HEK293 (cell line): Measurements from ENCODE around the gene PBX3.

Experiments used
- AEBP2 ChIP-seq: fragments of 450-650 bp; formaldehyde crosslinking; IDR thresholded peaks from 2 replicates; pipeline ENCODE4 v1.5.1; 2016; ENCODE audit warnings: missing biosample characterization, missing genetic modification characterization, borderline replicate concordance
- EGR2 ChIP-seq: fragments of 450-650 bp; formaldehyde crosslinking; IDR thresholded peaks from 2 replicates; pipeline ENCODE4 v1.5.1; 2016; ENCODE audit warnings: low read depth, missing biosample characterization, missing genetic modification characterization
- FEZF1 ChIP-seq: fragments of 450-650 bp; formaldehyde crosslinking; IDR thresholded peaks from 2 replicates; pipeline ENCODE4 v1.5.1; 2016; ENCODE audit warnings: missing biosample characterization, missing genetic modification characterization
- GLIS2 ChIP-seq: fragments of 450-650 bp; formaldehyde crosslinking; IDR thresholded peaks from 2 replicates; pipeline ENCODE4 v1.5.1; 2016; ENCODE audit warnings: missing biosample characterization, missing genetic modification characterization
- HOXA7 ChIP-seq: sonication (generic); formaldehyde crosslinking; IDR thresholded peaks from 2 replicates; pipeline ENCODE4 v1.8.1; 2022; ENCODE audit warnings: missing genetic modification reagents, borderline replicate concordance
- IKZF3 ChIP-seq: fragments of 450-650 bp; IDR thresholded peaks from 2 replicates; pipeline ENCODE4 v1.5.0; 2018; ENCODE audit warnings: missing biosample characterization, mild to moderate bottlenecking, missing genetic modification characterization, moderate library complexity
- INSM2 ChIP-seq: fragments of 450-650 bp; formaldehyde crosslinking; IDR thresholded peaks from 2 replicates; pipeline ENCODE4 v1.5.1; 2016; ENCODE audit warnings: missing biosample characterization, missing genetic modification characterization
- KLF1 ChIP-seq: fragments of 450-650 bp; formaldehyde crosslinking; IDR thresholded peaks from 2 replicates; pipeline ENCODE4 v1.5.1; 2016; ENCODE audit warnings: missing biosample characterization, missing genetic modification characterization
- KLF10 ChIP-seq: fragments of 450-650 bp; IDR thresholded peaks from 2 replicates; pipeline ENCODE4 v1.5.1; 2018; ENCODE audit warnings: missing biosample characterization, mild to moderate bottlenecking, missing genetic modification characterization
- OVOL3 ChIP-seq: fragments of 450-650 bp; formaldehyde crosslinking; IDR thresholded peaks from 2 replicates; pipeline ENCODE4 v1.5.1; 2016; ENCODE audit warnings: missing biosample characterization, missing genetic modification characterization
- PATZ1 ChIP-seq: fragments of 450-650 bp; formaldehyde crosslinking; IDR thresholded peaks from 2 replicates; pipeline ENCODE4 v1.5.1; 2016; ENCODE audit warnings: missing biosample characterization, missing genetic modification characterization
- PRDM10 ChIP-seq: fragments of 450-650 bp; formaldehyde crosslinking; IDR thresholded peaks from 2 replicates; pipeline ENCODE4 v1.5.1; 2016; ENCODE audit warnings: missing biosample characterization, missing genetic modification characterization
- PRDM6 ChIP-seq: fragments of 450-650 bp; formaldehyde crosslinking; IDR thresholded peaks from 2 replicates; pipeline ENCODE4 v1.5.1; 2017; ENCODE audit warnings: missing biosample characterization, missing genetic modification characterization
- SP7 ChIP-seq: fragments of 450-650 bp; formaldehyde crosslinking; IDR thresholded peaks from 2 replicates; pipeline ENCODE4 v1.5.1; 2016; ENCODE audit warnings: missing biosample characterization, missing genetic modification characterization
- WT1 ChIP-seq: fragments of 450-650 bp; formaldehyde crosslinking; IDR thresholded peaks from 2 replicates; pipeline ENCODE4 v1.5.1; 2016; ENCODE audit warnings: missing biosample characterization, missing genetic modification characterization
- ZEB2 ChIP-seq: fragments of 450-650 bp; formaldehyde crosslinking; IDR thresholded peaks from 2 replicates; pipeline ENCODE4 v1.5.1; 2016; ENCODE audit warnings: missing biosample characterization, missing genetic modification characterization
- ZFHX2 ChIP-seq: fragments of 450-650 bp; formaldehyde crosslinking; conservative IDR thresholded peaks from 2 replicates; pipeline ENCODE4 v1.5.1; 2016; ENCODE audit warnings: missing biosample characterization, missing genetic modification characterization
- ZNF24 ChIP-seq: fragments of 450-650 bp; formaldehyde crosslinking; IDR thresholded peaks from 2 replicates; pipeline ENCODE4 v1.5.1; 2016; ENCODE audit warnings: missing biosample characterization, missing genetic modification characterization
- ZNF335 ChIP-seq: fragments of 450-650 bp; formaldehyde crosslinking; conservative IDR thresholded peaks from 2 replicates; pipeline ENCODE4 v1.5.1; 2016; ENCODE audit warnings: missing biosample characterization, missing genetic modification characterization
- ZNF366 ChIP-seq: fragments of 450-650 bp; formaldehyde crosslinking; conservative IDR thresholded peaks from 2 replicates; pipeline ENCODE4 v1.5.1; 2016; ENCODE audit warnings: missing biosample characterization, missing genetic modification characterization
- ZNF488 ChIP-seq: fragments of 450-650 bp; formaldehyde crosslinking; IDR thresholded peaks from 2 replicates; pipeline ENCODE4 v1.5.1; 2016; ENCODE audit warnings: missing biosample characterization, missing genetic modification characterization
- ZNF544 ChIP-seq: fragments of 450-650 bp; formaldehyde crosslinking; IDR thresholded peaks from 2 replicates; pipeline ENCODE4 v1.5.0; 2017; ENCODE audit warnings: missing biosample characterization, missing genetic modification characterization
- ZNF549 ChIP-seq: fragments of 450-650 bp; IDR thresholded peaks from 2 replicates; pipeline ENCODE4 v1.5.1; 2018; ENCODE audit warnings: missing biosample characterization, missing genetic modification characterization, mild to moderate bottlenecking, inconsistent platforms, moderate library complexity
- ZNF629 ChIP-seq: fragments of 450-650 bp; formaldehyde crosslinking; IDR thresholded peaks from 2 replicates; pipeline ENCODE4 v1.5.1; 2017; ENCODE audit warnings: missing biosample characterization, missing genetic modification characterization
- ZNF658 ChIP-seq: fragments of 450-650 bp; formaldehyde crosslinking; IDR thresholded peaks from 2 replicates; pipeline ENCODE4; 2016; ENCODE audit warnings: missing biosample characterization, missing genetic modification characterization
- ZNF670 ChIP-seq: fragments of 450-650 bp; formaldehyde crosslinking; IDR thresholded peaks from 2 replicates; pipeline ENCODE4 v1.5.1; 2016; ENCODE audit warnings: missing biosample characterization, missing genetic modification characterization, low read depth
- ZNF843 ChIP-seq: fragments of 450-650 bp; formaldehyde crosslinking; IDR thresholded peaks from 2 replicates; pipeline ENCODE4 v1.5.1; 2016; ENCODE audit warnings: missing biosample characterization, missing genetic modification characterization

PBX3 gene

GRCh38 chr9:125743682-125744428 is 3.3 kb upstream of the PBX3 start (continued):
- peak; percentile 89 for TF ChIP-seq PRDM6 (tag by site-specific recombination)
- TF ChIP-seq SP7 (tag by site-specific recombination), result peak; percentile 84
- 0 out of 2 replicates have a peak, but pooled peaks have one; percentile 30 for TF ChIP-seq ZNF24 (tag by site-specific recombination)
- TF ChIP-seq ZNF658, result no peak
- 0 out of 2 replicates have a peak, but pooled peaks have one; percentile 18 for TF ChIP-seq ZNF335 (tag by site-specific recombination)
- TF ChIP-seq GLIS2 (tag by site-specific recombination), result 0 out of 2 replicates have a peak, but pooled peaks have one; percentile 22
- peak; percentile 99 for TF ChIP-seq WT1 (tag by site-specific recombination)
- TF ChIP-seq ZNF549, result no peak
- no peak for TF ChIP-seq ZNF488 (tag by site-specific recombination)
- TF ChIP-seq ZNF629 (tag by site-specific recombination), result no peak
- 0 out of 2 replicates have a peak, but pooled peaks have one; percentile 35 for TF ChIP-seq KLF10 (tag by site-specific recombination)
- TF ChIP-seq FEZF1, result peak; percentile 81
- TF ChIP-seq PRDM10 (tag by site-specific recombination), result peak; percentile 96
- TF ChIP-seq IKZF3 (tag by site-specific recombination), result peak; percentile 96
- no peak; the same call in 1 of the 2 replicates for TF ChIP-seq INSM2
- no peak for TF ChIP-seq ZNF670 (tag by site-specific recombination)
- peak; percentile 73 for TF ChIP-seq ZFHX2 (tag by site-specific recombination)
- peak; percentile 77 for TF ChIP-seq KLF1 (tag by site-specific recombination)
- peak; percentile 29; the same call in 1 of the 2 replicates for TF ChIP-seq PATZ1 (tag by site-specific recombination)
- no peak for TF ChIP-seq HOXA7
- TF ChIP-seq ZNF544 (tag by site-specific recombination), result no peak
- 0 out of 2 replicates have a peak, but pooled peaks have one; percentile 17 for TF ChIP-seq ZNF366 (tag by site-specific recombination)
- TF ChIP-seq OVOL3, result peak; percentile 87
- peak; percentile 34 for TF ChIP-seq ZEB2 (tag by site-specific recombination)
- peak; percentile 60 for TF ChIP-seq EGR2
- TF ChIP-seq ZNF843 (tag by site-specific recombination), result peak; percentile 55
- TF ChIP-seq AEBP2 (tag by site-specific recombination), result no peak
